CD4-positive, CD25-positive, alpha-beta regulatory T cell (primary cell): ENCODE data around the gene RPL18. TPM values are rescaled to one million over a fixed set of nuclear protein-coding genes. Genes with fewer than 3 reads are reported as not detected.

Experiments
- ATAC-seq, 2 donors: fragments of 150-1000 bp; cut with Tn5 transposase; one replicate each; pipeline ENCODE4 v1.10.0; 2021; ENCODE audit warnings: low read depth in 2 of 2, moderate number of reproducible peaks in 2 of 2, moderate library complexity in 1 of 2
- DNase-seq, 3 donors: peaks; one replicate each; pipeline versions ENCODE4 v3.0.0 to v3.0.0-alpha.2; 2012 to 2022; ENCODE audit warnings: mixed read lengths in 1 of 3
- H3K27ac ChIP-seq: one replicate; pipeline ENCODE4 v1.7.0; 2013; ENCODE audit warnings: mild to moderate bottlenecking, low read length; ENCODE audit not compliant: insufficient read depth, poor library complexity, severe bottlenecking
- H3K27me3 ChIP-seq: one replicate; pipeline ENCODE4 v1.7.0; 2013; ENCODE audit warnings: low read length; ENCODE audit not compliant: control insufficient read depth, insufficient read depth
- H3K36me3 ChIP-seq: one replicate; pipeline ENCODE4 v1.7.0; 2013; ENCODE audit warnings: mild to moderate bottlenecking, low read length, moderate library complexity; ENCODE audit not compliant: control insufficient read depth, insufficient read depth
- H3K4me1 ChIP-seq: 2 replicates; pipeline ENCODE4 v1.7.0; 2013; ENCODE audit warnings: mild to moderate bottlenecking, low read length; ENCODE audit not compliant: insufficient read depth, control insufficient read depth, poor library complexity, severe bottlenecking
- H3K4me3 ChIP-seq: one replicate; pipeline ENCODE4 v1.7.0; 2013; ENCODE audit warnings: low read depth, mild to moderate bottlenecking, low read length, moderate library complexity
- H3K9me3 ChIP-seq, 2 experiments: 1 replicate in 1 of 2; 2 replicates in 1 of 2; pipeline ENCODE4 v1.7.0; 2013; ENCODE audit warnings: low read length in 2 of 2, mild to moderate bottlenecking in 1 of 2, moderate library complexity in 1 of 2; ENCODE audit not compliant: control insufficient read depth in 2 of 2
- H3K27ac Mint-ChIP-seq, 3 donors: one replicate each; pipeline ENCODE4 v1.8.0; 2020 to 2022; ENCODE audit warnings: mild to moderate bottlenecking in 3 of 3, mixed read lengths in 3 of 3, moderate library complexity in 2 of 3
- H3K27me3 Mint-ChIP-seq: one replicate; pipeline ENCODE4 v1.8.0; 2022; ENCODE audit warnings: mild to moderate bottlenecking, mixed read lengths
- H3K36me3 Mint-ChIP-seq: one replicate; pipeline ENCODE4 v1.8.0; 2020; ENCODE audit warnings: mixed read lengths
- H3K4me1 Mint-ChIP-seq, 4 donors: one replicate each; pipeline ENCODE4 v1.8.0; 2020 to 2022; ENCODE audit warnings: mixed read lengths in 4 of 4, mild to moderate bottlenecking in 1 of 4
- H3K4me3 Mint-ChIP-seq, 4 donors: one replicate each; pipeline ENCODE4 v1.8.0; 2020 to 2022; ENCODE audit warnings: mild to moderate bottlenecking in 4 of 4, mixed read lengths in 4 of 4, moderate library complexity in 3 of 4
- H3K9me3 Mint-ChIP-seq, 7 donors: one replicate each; pipeline ENCODE4 v1.8.0; 2020 to 2022; ENCODE audit warnings: mixed read lengths in 7 of 7, mild to moderate bottlenecking in 3 of 7, moderate library complexity in 2 of 7
- polyA plus RNA-seq, 4 donors: library from polyadenylated mRNA; unstranded; fragments of 300-500 nt; fragmentation: Illumina TruSeq; gene quantifications; one replicate each; pipeline ENCODE4 v1.2.3, GENCODE V29; 2021
- total RNA-seq: library from RNA; stranded (reverse); gene quantifications from one replicate; pipeline ENCODE4 v1.2.3, GENCODE V29; 2022

Gene RPL18
- total and polyA plus RNA-seq, 5 donors from 2014 or later = 1,618 to 2,428 (median 1,903) TPM

DNA sequence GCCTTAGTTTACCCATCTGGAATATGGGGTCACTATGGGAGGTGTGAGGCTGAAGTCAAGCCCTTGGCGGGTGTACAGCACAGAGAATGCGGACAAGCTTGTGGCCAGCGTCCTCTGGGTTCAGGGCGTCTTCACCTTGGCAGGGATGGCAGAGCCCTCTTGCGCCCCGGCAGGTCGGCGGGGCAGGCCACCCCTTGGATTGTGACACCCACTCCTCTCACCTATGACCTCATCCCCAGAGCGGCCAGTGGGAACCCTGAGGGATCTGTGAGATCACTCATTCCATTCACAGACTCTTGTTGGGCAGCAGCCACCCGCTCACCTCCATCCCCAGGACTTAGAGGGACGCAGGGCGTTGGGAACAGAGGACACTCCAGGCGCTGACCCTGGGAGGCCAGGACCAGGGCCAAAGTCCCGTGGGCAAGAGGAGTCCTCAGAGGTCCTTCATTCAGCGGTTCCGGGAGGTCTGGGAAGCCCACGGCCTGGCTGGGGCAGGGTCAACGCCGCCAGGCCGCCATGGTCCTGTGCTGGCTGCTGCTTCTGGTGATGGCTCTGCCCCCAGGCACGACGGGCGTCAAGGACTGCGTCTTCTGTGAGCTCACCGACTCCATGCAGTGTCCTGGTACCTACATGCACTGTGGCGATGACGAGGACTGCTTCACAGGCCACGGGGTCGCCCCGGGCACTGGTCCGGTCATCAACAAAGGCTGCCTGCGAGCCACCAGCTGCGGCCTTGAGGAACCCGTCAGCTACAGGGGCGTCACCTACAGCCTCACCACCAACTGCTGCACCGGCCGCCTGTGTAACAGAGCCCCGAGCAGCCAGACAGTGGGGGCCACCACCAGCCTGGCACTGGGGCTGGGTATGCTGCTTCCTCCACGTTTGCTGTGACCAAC lies 12.3 kb downstream of the RPL18 start, which contains the start of gene SPACA4:
Gene SPACA4 (plus strand): TSS at position 280 of the 896 bp plus-strand sequence. CDS start 237 bp downstream, at position 517.
- H3K36me3 ChIP-seq = no peaks in the 10 kb centered on the region
- Mint-ChIP-seq H3K27me3 (no peaks in the 10 kb centered on the region), H3K36me3 (no peaks in the 10 kb centered on the region), H3K27ac (no peak within 1 kb of the TSS), H3K4me1 (peaks cover 0 to 5% (median 2%) of the 10 kb centered on the region in 4 donors), H3K4me3 (no peak within 1 kb of the TSS), H3K9me3 (no peaks in the 10 kb centered on the region)
- ATAC-seq (no peak), DNase-seq (no peak)
- no peak within 1 kb of the TSS for H3K27ac ChIP-seq
- H3K4me3 ChIP-seq = no peak within 1 kb of the TSS
- peaks cover 7% of the 10 kb centered on the region for H3K4me1 ChIP-seq
- H3K27me3 ChIP-seq = no peaks in the 10 kb centered on the region
- no peaks in the 10 kb centered on the region for H3K9me3 ChIP-seq

- H3K27ac Mint-ChIP-seq = no peak overlapping the region
- H3K27me3 Mint-ChIP-seq = no peaks in the 10 kb centered on the region
- H3K27me3 ChIP-seq = no peaks in the 10 kb centered on the region
- no peaks in the 10 kb centered on the region for H3K9me3 ChIP-seq
- peaks cover 0 to 3% (median 1%) of the 10 kb centered on the region in 4 donors for H3K4me1 Mint-ChIP-seq
- H3K4me1 ChIP-seq = peaks cover 3% of the 10 kb centered on the region
- H3K36me3 ChIP-seq = no peaks in the 10 kb centered on the region
- no peaks in the 10 kb centered on the region for H3K36me3 Mint-ChIP-seq
- H3K27ac ChIP-seq = no peak overlapping the region
- ATAC-seq (no peak), DNase-seq (no peak)
- no peaks in the 10 kb centered on the region for H3K9me3 Mint-ChIP-seq
- no peak overlapping the region for H3K4me3 ChIP-seq
- no peak overlapping the region for H3K4me3 Mint-ChIP-seq
These were observed 15.1 kb downstream of the RPL18 start for GRCh38 chr19:48603850-48604249.

DNA sequence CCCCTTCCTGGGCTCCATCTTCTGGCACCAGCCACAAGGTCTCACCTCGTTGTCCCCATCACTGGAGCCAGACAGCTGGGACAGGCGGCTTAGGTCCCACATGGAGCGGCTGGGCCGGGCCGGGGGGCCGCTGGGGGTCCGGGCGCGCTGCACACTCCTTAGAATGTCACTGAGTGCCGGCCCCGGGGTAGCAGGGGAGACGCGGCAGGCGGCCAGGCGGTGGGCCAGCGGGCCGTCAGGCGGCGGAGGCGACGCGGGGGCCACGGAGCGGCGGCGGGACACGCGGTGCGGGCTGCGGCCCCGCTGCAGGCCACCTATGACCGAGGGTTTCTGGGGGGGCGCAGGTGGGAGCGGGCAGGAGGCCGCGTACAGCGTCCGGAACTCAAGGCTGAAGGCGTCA lies 15.5 kb downstream of the RPL18 start:
- DNase-seq = no peak
- H3K9me3 ChIP-seq = no peaks in the 10 kb centered on the region
- no peak for ATAC-seq
- H3K4me3 ChIP-seq = no peak overlapping the region
- H3K4me1 ChIP-seq = no peaks in the 10 kb centered on the region
- H3K27me3 ChIP-seq = no peaks in the 10 kb centered on the region
- H3K36me3 ChIP-seq = no peaks in the 10 kb centered on the region
- H3K36me3 Mint-ChIP-seq = no peaks in the 10 kb centered on the region
- no peak overlapping the region for H3K27ac ChIP-seq
- H3K4me1 Mint-ChIP-seq = peaks cover 0 to 2% (median 0%) of the 10 kb centered on the region in 4 donors
- no peak overlapping the region for H3K4me3 Mint-ChIP-seq
- H3K9me3 Mint-ChIP-seq = no peaks in the 10 kb centered on the region
- no peaks in the 10 kb centered on the region for H3K27me3 Mint-ChIP-seq
- H3K27ac Mint-ChIP-seq = no peak overlapping the region

GRCh38 chr19:48603001-48603400 lies 16.0 kb downstream of the RPL18 start:
- Mint-ChIP-seq H3K27me3 (no peaks in the 10 kb centered on the region), H3K9me3 (no peaks in the 10 kb centered on the region), H3K4me1 (peaks cover 0 to 2% (median 0%) of the 10 kb centered on the region in 4 donors), H3K36me3 (no peaks in the 10 kb centered on the region), H3K4me3 (no peak overlapping the region), H3K27ac (peak overlapping the region in 1 of 3 donors; percentile 15)
- no peaks in the 10 kb centered on the region for H3K4me1 ChIP-seq
- H3K36me3 ChIP-seq = no peaks in the 10 kb centered on the region
- no peaks in the 10 kb centered on the region for H3K27me3 ChIP-seq
- no peak overlapping the region for H3K4me3 ChIP-seq
- H3K9me3 ChIP-seq = no peaks in the 10 kb centered on the region
- no peak overlapping the region for H3K27ac ChIP-seq
- DNase-seq = no peak
- ATAC-seq = no peak

DNA sequence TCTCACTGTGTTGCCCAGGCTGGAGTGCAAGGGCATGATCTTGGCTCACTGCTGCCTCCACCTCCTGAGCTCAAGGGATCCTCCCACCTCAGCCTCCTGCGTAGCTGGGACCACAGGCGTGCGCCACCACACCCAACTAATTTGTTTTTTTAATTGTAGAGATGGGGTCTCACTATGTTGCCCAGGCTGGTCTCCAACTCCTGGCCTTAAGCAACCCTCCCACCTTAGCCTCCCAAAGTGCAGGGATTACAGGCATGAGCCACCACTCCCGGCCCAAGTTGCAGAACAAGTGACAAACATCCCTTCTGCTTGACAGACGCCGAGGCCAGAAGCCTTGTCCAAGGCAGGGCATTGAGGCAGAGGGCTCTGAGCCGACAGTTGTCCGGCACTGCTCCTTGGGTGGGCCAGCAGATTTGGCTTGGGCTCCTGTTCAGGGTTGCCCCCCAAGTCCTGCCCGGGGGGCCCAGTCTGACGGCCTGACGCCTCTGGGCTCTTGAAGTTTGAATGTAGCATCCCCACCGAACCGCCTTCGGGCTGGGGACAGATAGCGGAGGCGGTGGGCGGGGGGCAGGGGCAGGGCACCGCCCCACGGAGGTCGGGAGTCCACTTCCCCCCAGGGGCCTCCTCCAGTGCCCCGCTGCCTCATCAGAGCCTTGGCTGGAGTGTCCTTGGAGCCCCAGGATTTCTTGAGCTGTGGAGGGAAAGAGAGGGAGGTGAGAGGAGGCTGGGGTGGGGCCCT lies 18.1 kb downstream of the RPL18 start:
- H3K27ac Mint-ChIP-seq = no peak overlapping the region
- no peak for DNase-seq
- Histone ChIP-seq H3K36me3 (no peaks in the 10 kb centered on the region), H3K4me1 (peaks cover 12% of the 10 kb centered on the region), H3K4me3 (no peak overlapping the region), H3K27ac (no peak overlapping the region), H3K9me3 (no peaks in the 10 kb centered on the region), H3K27me3 (no peaks in the 10 kb centered on the region)
- H3K9me3 Mint-ChIP-seq = no peaks in the 10 kb centered on the region
- peak overlapping the region in 1 of 4 donors; percentile 51 for H3K4me3 Mint-ChIP-seq
- H3K27me3 Mint-ChIP-seq = no peaks in the 10 kb centered on the region
- no peak for ATAC-seq
- no peaks in the 10 kb centered on the region for H3K36me3 Mint-ChIP-seq
- H3K4me1 Mint-ChIP-seq = peaks cover 0 to 10% (median 4%) of the 10 kb centered on the region in 4 donors

DNA sequence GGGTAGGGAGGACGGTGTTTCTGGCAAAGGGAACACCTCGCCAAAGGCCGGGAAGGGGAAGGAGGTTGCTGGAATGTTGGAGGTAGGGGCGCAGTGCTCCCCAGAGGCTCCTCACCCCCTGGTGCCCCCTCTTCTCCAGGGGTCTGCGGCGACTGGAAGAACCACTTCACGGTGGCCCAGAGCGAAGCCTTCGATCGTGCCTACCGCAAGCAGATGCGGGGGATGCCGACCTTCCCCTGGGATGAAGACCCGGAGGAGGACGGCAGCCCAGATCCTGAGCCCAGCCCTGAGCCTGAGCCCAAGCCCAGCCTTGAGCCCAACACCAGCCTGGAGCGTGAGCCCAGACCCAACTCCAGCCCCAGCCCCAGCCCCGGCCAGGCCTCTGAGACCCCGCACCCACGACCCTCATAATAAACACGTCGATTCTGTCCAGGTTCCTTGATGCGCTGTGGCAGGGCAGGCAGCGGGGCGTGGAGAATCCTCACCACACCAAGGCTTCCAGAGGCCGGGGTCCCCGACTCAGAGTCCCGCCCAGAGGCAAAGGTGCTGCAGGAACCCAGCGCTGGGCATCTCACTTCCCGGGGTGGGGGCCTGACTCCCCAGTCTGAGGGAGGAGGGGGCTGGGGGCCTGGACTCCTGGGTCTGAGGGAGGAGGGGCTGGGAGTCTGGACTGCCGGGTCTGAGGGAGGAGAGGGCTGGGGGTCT lies 19.8 kb downstream of the RPL18 start:
- no peaks in the 10 kb centered on the region for H3K9me3 Mint-ChIP-seq
- no peak overlapping the region for H3K4me3 Mint-ChIP-seq
- no peak for DNase-seq
- peaks cover 0 to 20% (median 4%) of the 10 kb centered on the region in 4 donors for H3K4me1 Mint-ChIP-seq
- Histone ChIP-seq H3K4me3 (no peak overlapping the region), H3K9me3 (no peaks in the 10 kb centered on the region), H3K4me1 (peaks cover 13% of the 10 kb centered on the region), H3K27ac (no peak overlapping the region), H3K27me3 (no peaks in the 10 kb centered on the region), H3K36me3 (no peaks in the 10 kb centered on the region)
- no peak overlapping the region for H3K27ac Mint-ChIP-seq
- H3K27me3 Mint-ChIP-seq = no peaks in the 10 kb centered on the region
- no peaks in the 10 kb centered on the region for H3K36me3 Mint-ChIP-seq
- no peak for ATAC-seq

GRCh38 chr19:48596679-48597465 lies 22.1 kb downstream of the RPL18 start:
- Histone ChIP-seq H3K27ac (peak overlapping the region; percentile 68), H3K36me3 (no peaks in the 10 kb centered on the region), H3K9me3 (no peaks in the 10 kb centered on the region), H3K4me1 (peaks cover 13% of the 10 kb centered on the region), H3K27me3 (no peaks in the 10 kb centered on the region), H3K4me3 (peak overlapping the region; percentile 53)
- Mint-ChIP-seq H3K36me3 (no peaks in the 10 kb centered on the region), H3K4me1 (peaks cover 0 to 23% (median 4%) of the 10 kb centered on the region in 4 donors), H3K27me3 (no peaks in the 10 kb centered on the region), H3K27ac (peak overlapping the region; percentile 75 to 92 (median 81)), H3K9me3 (no peaks in the 10 kb centered on the region), H3K4me3 (peak overlapping the region; percentile 79 to 93 (median 84))
- DNase-seq (peak; percentile 37 to 73 (median 61)), ATAC-seq (peak; percentile 73 to 86)
